ENCODE data around the gene NPBWR2. TPM values are rescaled to one million over a fixed set of nuclear protein-coding genes. Genes with fewer than 3 reads are reported as not detected.
"Not testable (repeated sequence)": the region's sequence is repeated elsewhere in the genome, so short reads cannot be mapped to it uniquely, and the experiment has no call there.

The NPBWR2 gene
- total RNA-seq, 1 experiment from 2014 or later: not detected

GRCh38 chr20:64104667-64105451 is 2.5 kb downstream of the NPBWR2 start:
- no peak for DNase-seq (ENCODE audit: low read depth)

- DNase-seq (ENCODE audit: low read depth): no peak
Observed at GRCh38 chr20:64103871-64104666, 3.3 kb downstream of the NPBWR2 start.

- DNase-seq (ENCODE audit: low read depth): no peak
Observed at GRCh38 chr20:64102647-64103354, 4.6 kb downstream of the NPBWR2 start.

- DNase-seq (ENCODE audit: low read depth): no peak
Observed at GRCh38 chr20:64101731-64102621, 5.4 kb downstream of the NPBWR2 start.

- no peak for DNase-seq (ENCODE audit: low read depth)
Observed at GRCh38 chr20:64100946-64101688, 6.2 kb downstream of the NPBWR2 start.

GRCh38 chr20:64100566-64100888 is 6.8 kb downstream of the NPBWR2 start:
- no peak for DNase-seq (ENCODE audit: low read depth)

GRCh38 chr20:64099880-64100565 is 7.3 kb downstream of the NPBWR2 start:
- no peak for DNase-seq (ENCODE audit: low read depth)

- no peak for DNase-seq (ENCODE audit: low read depth)
Observed at GRCh38 chr20:64099086-64099786, 8.1 kb downstream of the NPBWR2 start.

GRCh38 chr20:64098471-64099013 is 8.8 kb downstream of the NPBWR2 start:
- DNase-seq (ENCODE audit: low read depth): no peak

- no peak for DNase-seq (ENCODE audit: low read depth)
Observed at GRCh38 chr20:64096535-64096934, 10.8 kb downstream of the NPBWR2 start.

GRCh38 chr20:64095927-64096326 is 11.4 kb downstream of the NPBWR2 start:
- DNase-seq (ENCODE audit: low read depth): no peak

GRCh38 chr20:64095455-64095854 is 11.9 kb downstream of the NPBWR2 start:
- DNase-seq (ENCODE audit: low read depth): no peak

- DNase-seq (ENCODE audit: low read depth): no peak
Observed at GRCh38 chr20:64093013-64093503, 14.3 kb downstream of the NPBWR2 start.

GRCh38 chr20:64092258-64093012 is 14.9 kb downstream of the NPBWR2 start:
- DNase-seq (ENCODE audit: low read depth): no peak

GRCh38 chr20:64091770-64092169 is 15.6 kb downstream of the NPBWR2 start:
- DNase-seq (ENCODE audit: low read depth): no peak

GRCh38 chr20:64091340-64091739 is 16.0 kb downstream of the NPBWR2 start:
- no peak for DNase-seq (ENCODE audit: low read depth)

- no peak for DNase-seq (ENCODE audit: low read depth)
Observed at GRCh38 chr20:64090165-64090564, 17.2 kb downstream of the NPBWR2 start.

- not testable (repeated sequence) for DNase-seq (ENCODE audit: low read depth)
Observed at GRCh38 chr20:64088586-64088985, 18.8 kb downstream of the NPBWR2 start.

Measured in LHCN-M2 (cell line).